Stimulated activated CD4-positive, alpha-beta T cell treated with anti-CD3 and anti-CD28 coated beads, Interleukin-2, amount 100 ng/mL, for 24 hours (primary cell): ENCODE data around the gene GTF2IRD1.
"Not testable (repeated sequence)": the region's sequence is repeated elsewhere in the genome, so short reads cannot be mapped to it uniquely, and the experiment has no call there.

ENCODE experiments used
- DNase-seq, 2 donors: peaks; one replicate each; pipeline ENCODE4 v3.0.0-alpha.2; 2020

GTF2IRD1 gene

DNA sequence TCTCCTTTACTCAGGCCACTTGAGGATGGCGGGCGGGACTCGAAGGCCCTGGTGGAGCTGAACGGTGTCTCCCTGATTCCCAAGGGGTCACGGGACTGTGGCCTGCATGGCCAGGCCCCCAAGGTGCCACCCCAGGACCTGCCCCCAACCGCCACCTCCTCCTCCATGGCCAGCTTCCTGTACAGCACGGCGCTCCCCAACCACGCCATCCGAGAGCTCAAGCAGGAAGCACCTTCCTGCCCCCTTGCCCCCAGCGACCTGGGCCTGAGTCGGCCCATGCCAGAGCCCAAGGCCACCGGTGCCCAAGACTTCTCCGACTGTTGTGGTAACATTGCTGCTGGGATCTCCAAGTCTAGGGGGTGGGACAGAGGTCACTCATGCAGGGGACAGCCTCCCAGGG lies 65.7 kb downstream of the GTF2IRD1 start:
- no peak for DNase-seq

DNA sequence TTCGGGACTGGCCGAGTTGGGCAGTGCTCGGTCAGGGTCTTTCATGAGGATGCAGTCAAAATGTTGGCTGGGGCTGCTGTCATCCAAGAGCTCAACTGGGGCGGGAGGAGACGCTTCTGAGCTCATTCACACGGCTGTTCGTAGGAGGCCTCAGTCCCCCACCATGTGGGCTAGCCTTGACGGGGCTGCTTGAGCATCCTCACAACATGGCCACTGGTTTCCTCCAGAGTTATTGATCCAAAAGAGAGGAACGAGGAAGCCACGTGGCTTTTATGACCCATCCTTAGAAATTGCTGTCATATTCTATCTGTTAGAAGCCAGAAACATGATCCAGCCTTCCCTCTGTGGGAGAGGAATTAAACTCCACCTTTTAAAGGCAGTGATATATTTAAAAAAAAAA lies 68.1 kb downstream of the GTF2IRD1 start:
- DNase-seq = no peak

DNA sequence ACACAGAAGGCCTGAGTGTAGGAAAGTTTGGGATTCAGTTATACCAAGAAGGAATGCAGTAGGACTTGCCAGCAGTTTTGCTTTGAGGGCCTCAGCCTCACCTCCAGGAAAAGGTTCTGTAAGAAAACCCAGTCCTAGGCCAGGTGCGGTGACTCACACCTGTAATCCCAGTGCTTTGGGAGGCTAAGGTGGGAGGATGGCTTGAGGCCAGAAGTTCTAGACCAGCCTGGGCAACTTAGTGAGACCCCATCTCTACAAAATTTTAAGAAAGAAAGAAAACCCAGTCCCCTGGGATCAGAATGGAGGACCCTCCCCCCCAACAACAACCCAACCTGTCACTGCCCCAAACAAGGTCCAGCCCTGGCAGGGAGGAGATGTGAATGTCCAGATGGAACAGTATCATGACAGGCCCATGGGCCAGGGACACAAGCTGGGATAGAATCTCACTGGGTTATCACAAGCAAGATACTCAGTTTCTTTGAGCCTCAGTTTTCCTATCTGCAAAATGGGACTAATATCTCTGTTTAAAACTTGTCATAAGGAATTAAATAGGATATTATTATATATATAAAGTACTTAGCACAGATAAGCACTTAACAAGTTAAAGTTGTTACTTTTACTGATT lies 68.7 kb downstream of the GTF2IRD1 start:
- no peak for DNase-seq

DNA sequence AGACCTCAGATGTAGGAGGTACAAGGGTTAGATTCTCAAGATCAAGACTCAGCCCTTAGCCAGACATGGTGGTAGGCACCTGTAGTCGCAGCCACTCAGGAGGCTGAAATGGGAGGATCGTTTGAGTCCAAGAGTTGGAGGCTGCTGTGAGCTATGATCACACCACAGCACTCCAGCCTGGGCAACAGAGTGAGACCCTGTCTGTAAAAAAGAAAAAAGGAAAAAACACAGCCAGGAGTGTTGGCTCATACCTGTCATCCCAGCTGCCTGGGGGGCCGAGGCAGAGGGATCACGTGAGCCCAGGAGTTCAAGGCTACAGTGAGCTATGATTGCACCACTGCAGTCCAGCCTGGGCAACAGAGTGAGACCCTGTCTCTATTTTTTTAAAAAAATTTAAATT lies 69.3 kb downstream of the GTF2IRD1 start:
- no peak for DNase-seq

DNA sequence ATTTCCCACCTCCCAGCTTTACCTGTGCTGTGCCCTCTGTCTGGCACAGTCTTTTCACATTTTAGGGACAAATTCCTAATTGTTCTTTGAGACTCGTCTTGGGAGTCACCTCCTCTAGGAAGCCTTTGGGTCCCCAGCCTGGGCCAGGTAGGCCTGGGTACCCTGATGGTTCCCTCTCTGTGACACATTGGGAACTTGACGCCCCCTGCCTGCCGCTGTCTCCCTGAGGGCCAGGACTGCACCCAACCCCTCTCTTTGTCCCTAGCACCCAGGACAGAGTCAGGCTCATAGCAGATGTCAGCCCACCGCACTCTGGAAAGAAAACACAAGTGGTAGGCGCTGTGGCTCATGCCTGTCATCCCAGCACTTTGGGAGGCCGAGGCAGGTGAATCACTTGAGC lies 71.4 kb downstream of the GTF2IRD1 start:
- no peak for DNase-seq

DNA sequence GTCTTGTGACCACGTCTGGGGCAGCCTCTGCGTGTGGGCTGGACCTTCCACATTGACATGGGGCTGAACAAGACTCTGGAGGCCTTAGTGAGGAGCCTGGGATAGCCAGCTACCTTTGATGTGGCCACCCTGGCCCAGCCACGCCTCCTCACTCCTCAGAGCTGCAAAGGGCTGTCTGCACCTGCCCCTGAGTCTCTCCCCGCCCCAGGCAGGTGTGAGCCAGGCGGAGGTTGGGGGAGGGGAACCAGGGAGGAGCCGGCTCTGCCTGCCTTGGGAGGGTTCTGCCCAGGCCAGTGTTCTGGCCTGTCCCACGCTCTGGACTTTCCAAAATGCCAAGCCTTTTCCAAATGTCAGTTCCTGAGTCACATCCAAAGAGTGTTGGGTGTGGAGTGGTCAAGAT lies 72.2 kb downstream of the GTF2IRD1 start:
- DNase-seq = no peak

DNA sequence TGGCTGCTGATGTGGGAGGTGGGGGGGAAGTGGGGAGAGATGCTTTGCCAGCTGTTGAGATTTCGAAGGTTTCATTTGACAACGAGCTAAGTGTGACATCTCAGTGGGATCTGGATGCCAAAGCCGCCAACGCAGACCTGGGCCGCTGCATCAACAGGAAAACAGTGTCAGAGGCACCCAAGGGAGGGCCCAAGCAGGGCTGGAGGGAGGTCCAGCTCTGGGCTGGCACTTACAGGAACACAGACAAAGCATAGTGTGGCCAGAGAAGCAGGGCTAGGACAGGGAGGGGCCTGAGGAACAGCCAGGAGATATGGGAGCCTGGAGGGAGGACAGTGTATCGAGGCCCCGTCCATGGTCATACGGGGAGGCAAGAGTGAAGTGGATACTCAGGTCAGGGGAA lies 73.1 kb downstream of the GTF2IRD1 start:
- DNase-seq = no peak

DNA sequence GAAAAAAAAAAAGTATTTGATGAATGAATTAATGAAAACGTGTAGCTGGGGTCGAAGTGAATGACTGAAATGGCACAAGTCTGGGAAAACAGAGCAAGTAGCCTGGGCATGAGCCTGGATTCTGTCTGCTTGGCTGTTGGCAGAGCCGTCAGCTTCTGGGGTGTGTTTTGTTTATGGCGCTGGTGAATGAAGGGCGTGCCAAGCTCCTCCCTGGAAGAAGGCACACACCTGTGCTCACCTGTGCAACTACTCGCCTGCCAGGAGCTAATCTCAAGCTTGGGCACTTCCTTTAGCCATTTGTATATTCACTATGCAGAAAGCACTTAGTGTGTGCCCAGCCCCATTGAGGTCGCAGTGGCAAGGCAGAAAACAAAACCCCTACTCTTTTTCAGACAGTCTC lies 74.1 kb downstream of the GTF2IRD1 start:
- no peak for DNase-seq

DNA sequence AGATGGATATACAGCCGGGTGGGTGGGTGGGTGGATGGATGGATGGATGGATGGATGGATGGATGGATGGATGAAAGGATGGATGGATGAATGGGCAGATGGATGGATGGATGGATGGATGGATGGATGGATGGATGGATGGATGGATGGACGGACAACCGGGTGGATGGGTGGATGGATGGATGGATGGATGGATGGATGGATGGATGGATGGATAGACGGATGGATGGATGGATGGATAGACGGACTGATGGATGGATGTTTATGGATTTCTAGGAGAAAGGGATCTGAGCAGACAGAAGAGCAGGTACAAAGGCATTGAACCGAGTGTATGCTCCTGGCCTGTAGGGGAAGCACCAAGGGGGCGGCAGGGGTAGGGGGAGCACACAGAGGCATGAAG lies 75.1 kb downstream of the GTF2IRD1 start:
- DNase-seq = not testable (repeated sequence)

DNA sequence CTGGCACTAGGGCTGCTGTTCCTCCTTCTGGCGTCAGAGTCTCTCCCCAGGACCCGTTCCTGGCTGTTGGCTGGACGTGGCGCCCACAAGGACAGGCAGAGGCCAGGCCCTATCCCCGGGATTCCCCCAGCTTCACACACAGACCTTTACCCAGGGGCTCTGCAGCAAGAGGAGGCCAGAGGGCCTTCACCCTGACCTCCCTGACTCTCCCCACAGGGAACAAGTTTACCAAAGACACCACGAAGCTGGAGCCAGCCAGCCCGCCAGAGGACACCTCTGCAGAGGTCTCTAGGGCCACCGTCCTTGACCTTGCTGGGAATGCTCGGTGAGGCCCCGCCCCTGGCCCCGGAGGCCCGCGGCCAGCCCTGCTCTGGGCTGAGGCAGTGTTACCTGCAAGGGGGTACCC lies 82.2 kb downstream of the GTF2IRD1 start:
- no peak for DNase-seq

DNA sequence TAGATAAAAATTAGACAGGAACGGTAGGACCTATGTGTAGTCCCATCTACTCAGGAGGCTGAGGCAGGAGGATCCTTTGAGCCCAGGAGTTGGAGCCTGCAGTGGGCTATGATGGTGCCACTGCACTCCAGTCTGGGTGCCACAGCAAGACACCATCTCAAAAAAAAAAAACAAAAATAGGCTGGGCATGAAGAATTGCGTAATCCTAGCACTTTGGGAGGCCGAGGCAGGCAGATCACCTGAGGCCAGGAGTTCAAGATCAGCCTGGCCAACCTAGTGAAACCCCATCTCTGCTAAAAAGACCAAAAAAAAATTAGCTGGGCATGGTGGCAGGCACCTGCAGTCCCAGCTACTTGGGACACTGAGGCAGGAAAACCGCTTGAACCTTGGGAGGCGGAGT lies 88.2 kb downstream of the GTF2IRD1 start:
- DNase-seq = not testable (repeated sequence)

DNA sequence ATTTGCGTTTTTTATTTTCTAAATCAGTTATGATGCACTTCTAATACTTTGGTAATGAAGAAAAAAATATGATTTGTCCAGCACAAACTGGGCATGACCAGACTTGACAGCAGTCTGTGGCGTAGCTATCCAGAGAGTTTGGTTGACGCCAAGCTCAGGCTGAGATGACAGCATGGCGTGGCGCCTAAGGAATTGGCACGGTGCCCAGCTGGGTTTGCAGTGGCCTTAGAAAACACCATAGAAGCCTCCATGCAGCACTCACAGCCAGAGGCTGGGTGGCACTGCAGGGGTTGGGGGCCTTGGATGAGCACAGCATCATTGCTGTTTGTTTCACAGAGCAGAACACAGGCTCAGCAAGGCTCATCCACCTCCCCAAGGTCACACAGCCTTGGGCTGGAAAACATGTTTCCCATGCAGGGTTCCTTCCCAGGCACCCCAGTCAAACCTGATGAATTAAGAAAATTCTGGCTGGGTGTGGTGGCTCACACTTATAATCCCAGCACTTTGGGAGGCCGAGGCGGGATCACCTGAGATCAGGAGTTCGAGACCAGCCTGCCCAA lies 88.9 kb downstream of the GTF2IRD1 start:
- DNase-seq = no peak

DNA sequence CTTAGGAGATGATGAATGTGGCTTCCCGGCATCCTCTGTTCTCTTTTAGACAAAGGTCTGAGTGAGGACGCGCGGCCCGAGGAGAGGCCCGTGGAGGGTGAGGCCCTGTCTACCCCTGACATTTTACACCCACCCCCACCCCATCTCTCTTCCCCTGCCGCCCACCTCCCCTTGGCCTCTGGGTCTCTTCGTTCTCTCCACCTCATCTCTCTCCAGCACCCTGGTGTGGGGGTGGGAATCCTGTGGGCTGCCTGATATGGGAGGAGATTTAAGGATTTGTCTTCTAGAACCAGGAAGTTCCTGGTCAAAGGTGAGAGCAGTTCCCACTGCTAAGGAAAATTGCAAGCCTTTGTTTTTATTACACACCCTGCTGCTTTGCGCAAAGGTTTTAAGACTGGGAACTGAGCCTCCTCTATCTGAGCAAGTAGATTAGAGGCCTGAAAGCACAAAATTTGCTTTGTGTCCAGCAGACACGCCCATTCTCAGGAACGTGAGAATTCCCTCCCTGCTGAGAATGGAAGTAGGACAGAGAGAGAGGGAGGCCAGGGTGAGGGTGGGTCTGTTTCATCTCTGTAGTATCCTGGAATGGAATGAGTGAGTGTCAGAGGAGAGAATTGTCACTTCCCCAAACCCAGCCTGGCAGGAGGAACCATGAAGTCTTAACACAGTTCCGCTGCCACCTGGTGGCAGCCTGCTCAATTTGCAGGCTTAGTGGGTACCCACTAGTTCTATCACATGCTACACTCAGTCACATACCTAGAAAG lies 91.2 kb downstream of the GTF2IRD1 start:
- peak; percentile 21 to 60 for DNase-seq

DNA sequence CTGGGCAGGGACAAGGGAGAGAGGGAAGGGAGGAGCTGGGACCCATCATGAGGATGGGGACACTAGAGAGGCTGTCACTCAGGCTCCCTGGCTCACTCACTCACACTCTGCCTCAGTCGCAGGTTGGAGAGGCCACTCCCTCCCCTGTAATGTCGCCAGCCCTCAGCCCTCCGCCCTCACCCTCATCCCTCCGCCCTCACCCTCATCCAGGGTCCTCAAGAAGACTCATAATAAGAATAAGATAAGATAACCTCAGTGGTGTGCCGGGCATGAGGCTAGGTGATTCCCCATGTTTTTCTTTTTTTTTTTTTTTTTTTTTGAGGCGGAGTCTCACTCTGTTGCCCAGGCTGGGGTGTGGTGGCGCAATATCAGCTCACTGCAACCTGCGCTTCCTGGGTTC lies 92.2 kb downstream of the GTF2IRD1 start:
- DNase-seq = no peak

DNA sequence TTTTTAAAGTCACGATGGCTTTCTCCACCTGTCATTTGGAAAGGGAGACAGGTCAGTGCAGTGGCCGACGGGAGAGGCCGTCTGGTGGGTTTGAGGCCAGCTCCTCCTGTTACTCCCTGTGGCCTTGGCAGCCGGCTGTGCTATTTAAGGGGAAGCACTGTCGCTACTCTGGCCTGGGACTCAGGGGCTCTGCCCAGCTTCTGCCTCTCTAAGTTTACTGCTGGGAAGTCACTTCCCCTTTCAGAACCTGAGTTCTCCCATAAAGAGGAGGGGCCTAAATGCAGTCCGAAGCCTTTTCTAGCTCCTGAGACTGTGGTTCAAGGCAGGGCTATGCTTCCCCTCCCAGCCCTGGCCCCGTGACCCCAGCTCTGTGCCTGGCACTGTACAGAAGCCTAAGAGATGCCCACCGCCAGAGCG lies 99.9 kb downstream of the GTF2IRD1 start:
- DNase-seq = not testable (repeated sequence)

DNA sequence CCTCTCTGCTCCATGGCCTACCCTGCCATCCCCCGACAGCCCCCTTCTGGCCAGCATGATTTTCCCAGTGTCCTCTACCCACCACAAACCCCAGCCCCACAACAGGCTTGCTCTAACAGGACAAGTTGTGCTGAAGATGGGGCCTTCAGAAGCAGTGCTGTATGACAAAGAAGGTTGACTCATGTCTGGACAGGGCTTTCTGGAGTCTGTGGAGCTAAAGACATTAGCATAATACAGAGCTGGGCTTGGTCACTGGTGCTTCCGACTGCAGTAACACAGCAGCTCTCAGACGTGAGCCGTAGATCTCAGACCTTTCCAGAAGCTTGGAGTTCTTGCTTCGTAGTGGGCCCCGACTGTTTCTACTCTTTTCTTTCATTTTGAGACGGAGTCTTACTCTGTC lies 100.5 kb downstream of the GTF2IRD1 start:
- no peak for DNase-seq

DNA sequence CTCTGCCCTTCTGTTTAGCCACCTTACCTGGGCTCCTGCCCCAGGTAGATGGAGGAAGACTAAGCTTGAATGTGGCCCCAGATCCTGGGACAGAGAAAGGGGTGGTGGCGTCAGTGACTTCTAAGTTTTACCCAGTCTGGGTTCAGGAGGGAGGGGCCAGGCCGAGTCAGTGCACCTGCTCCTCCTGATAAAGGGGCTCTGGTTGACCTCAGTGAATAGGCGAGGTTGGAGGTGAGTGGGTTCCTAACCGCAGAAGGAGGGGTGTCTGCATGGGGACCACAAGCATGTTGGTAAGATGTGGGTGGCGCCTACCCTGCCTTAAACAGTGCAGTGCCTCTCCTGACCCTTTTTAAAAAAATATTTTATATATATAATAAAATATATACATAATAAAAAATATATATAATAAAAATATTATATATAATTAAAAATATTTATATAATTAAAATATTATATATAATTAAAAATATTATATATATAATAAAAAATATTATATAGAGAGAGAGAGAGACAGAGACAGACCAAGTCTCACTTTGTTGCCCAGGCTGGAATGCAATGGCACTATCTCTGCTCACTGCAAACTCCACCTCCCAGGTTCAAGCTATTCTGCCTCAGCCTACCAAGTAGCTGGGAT lies 106.5 kb downstream of the GTF2IRD1 start:
- DNase-seq = no peak

DNA sequence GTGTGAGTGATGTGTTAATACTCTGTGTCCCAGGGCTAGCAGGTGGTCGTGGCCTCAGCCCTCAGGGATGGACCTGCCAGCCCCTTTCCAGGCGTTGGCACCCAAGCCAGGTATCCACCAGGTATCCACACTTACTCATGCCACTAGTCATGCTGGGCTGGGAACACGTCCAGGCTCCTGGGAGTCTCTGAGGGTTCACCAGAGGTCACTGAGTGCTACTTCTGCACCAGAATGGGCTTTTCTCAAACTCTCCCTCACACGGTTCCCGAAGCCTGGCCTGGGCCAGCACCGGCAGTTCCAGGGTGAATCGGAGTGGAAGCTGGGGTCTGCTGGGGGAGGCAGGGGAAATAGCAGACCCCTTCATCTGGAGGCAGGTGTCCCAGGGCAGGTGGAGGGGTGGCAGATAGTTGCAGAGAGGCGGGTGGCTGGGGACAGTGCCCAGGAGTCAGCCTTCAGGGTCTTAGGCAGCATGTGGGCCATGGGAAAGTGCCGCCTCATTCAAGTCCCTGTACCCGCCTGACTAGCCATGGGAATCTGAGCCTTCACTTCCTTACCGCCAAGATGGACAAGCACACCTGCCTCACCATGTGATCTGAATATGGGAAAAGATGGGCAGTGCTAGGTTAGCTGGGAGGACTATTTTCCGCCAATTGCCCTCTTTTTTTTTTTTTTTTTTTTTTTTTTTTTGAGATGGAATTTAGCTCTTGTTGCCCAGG lies 108.3 kb downstream of the GTF2IRD1 start:
- DNase-seq = no peak

DNA sequence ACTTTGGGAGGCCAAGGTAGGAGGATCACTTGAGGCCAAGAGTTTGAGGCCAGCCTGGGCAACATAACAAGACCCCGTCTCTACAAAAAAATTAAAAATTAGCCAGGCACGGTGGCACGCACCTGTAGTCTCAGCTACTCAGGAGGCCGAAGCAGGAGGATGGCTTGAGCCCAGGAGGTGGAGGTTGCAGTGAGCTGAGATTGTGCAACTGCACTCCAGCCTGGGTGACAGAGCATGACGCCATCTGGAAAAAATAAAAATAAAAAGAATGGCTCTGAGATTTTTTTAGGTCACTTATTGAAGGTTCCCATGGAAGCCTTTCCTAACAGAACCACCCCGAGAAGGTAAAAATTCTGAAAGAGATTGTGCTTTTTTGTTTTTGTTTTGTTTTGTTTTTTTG lies 109.9 kb downstream of the GTF2IRD1 start:
- DNase-seq = not testable (repeated sequence)

DNA sequence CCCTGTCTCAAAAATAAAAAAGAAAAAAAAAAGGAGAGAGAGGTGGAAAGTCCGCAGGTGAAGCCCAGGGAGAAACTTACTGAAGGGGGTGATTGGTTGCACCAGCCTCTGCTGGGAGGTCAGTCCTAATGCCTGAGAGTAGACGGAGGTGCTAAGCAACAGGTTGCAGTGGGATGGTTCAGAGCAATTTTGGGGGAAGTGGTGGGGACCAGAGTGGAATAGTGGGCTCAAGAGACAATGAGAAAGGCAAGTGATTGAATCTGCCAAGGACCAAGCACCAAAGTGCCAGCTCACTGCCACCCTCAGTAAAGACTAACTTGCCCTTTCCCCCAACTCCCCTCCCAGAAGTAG lies 113.6 kb downstream of the GTF2IRD1 start:
- DNase-seq = no peak

DNA sequence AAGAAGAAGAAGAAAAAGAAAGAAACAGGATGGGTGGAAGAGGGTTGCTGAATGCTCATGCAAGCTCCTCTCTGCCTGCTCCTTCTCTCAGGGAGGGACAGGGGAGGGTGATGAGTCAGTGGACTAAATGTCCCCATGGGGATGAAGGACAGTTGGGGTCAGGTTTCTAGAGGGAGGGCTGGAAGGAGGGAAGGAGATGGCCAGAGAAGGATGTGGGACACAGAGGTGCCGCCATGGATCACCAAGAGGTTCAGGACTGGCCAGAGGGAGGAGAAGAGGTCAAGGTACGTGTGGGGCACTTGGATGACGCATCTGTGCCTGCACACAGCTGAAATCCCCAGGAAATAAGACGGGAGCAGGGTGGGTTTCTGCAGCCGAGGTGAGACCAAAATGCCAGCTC lies 115.0 kb downstream of the GTF2IRD1 start:
- DNase-seq = no peak

DNA sequence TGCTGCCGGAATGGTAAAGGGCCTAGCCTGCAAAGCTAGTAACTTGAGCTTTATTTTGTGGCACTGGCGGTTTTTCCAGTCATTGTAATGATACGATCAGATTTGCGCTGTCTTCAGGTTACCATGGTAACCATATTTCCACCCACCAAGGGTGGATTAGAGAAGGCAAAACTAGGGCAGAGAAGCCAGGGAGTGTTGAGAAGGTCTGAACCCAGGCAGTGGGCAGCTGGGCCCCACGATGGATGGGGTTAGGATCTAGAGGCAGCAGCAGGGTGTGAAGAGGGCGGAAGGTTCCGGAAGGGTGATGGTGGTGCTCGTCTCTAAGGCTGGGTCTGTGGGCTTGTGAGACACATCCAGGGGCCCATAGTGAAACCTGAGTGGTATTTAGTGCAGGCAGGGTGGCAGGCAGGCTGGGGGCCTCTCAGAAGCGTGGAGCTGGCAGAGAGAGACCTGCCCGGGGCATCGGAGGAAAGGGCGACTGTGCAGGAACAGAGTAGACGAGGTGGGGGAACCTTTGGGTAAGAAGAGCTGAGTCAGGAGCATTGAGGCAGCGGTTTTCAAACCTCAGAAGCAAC lies 115.9 kb downstream of the GTF2IRD1 start:
- DNase-seq = peak; percentile 16 to 39

DNA sequence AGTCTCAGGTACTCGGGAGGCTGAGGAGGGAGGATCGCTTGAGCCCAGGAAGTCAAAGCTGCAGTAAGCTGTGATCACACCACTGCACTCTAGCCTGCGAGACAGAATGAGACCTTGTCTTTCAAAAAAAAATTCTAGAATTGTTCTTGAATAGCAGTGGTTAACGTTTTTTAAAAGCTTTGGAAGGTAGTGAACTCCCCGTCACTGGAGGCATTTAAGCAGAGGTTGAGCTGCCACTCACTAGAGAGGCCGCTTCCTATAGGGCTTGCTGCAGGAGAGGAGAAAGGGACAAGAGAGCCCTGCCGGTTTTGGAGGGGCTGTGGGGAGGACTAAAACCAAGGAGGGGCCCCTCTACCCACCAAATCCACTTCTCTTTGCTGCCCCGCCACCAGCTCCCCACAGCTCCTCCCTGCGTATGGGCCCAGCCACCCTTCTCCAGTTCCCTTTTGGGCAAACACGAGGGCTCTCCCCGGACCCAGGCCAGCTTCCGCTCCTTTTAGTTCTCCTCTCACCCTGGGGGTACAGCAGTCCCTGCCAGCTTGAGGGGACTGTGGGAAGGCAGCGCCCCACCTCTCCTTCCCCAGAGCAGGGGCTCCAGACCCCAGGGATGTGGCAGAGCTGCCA lies 116.9 kb downstream of the GTF2IRD1 start:
- DNase-seq = no peak
